Stimulated activated CD4-positive, alpha-beta T cell treated with anti-CD3 and anti-CD28 coated beads, Interleukin-1b, Interleukin-23, amount 100 ng/mL, for 1 hour (primary cell): Measurements from ENCODE around the gene PANX2.

Experiments used
- DNase-seq, 2 donors: peaks; one replicate each; pipeline ENCODE4 v3.0.0-alpha.2; 2020; ENCODE audit warnings: low read depth in 2 of 2

PANX2 gene

GRCh38 chr22:50228366-50228765 is 57.8 kb downstream of the PANX2 start:
- no peak for DNase-seq

GRCh38 chr22:50229370-50229769 is 58.8 kb downstream of the PANX2 start:
- DNase-seq: no peak
